Mesenchymal stem cell (in vitro differentiated cells and primary cell): ENCODE results near the gene GPR107.

Source experiments
- DNase-seq: peaks from one replicate; pipeline ENCODE4 v3.0.0-alpha.2; 2013
- H2AFZ ChIP-seq: one replicate; pipeline ENCODE4 v1.6.1; 2013; ENCODE audit warnings: low read depth, mild to moderate bottlenecking, control low read depth, inconsistent platforms, low read length, moderate library complexity
- H2AK5ac ChIP-seq: 2 replicates; pipeline ENCODE4 v1.6.1; 2013; ENCODE audit warnings: low read length, moderate library complexity, mild to moderate bottlenecking, inconsistent platforms; ENCODE audit not compliant: severe bottlenecking
- H2BK120ac ChIP-seq: one replicate; pipeline ENCODE4 v1.6.1; 2013; ENCODE audit warnings: low read depth, mild to moderate bottlenecking, inconsistent platforms, low read length, moderate library complexity
- H2BK12ac ChIP-seq, 2 experiments: one replicate each; pipeline ENCODE4 v1.6.1; 2013; ENCODE audit warnings: inconsistent platforms in 2 of 2, low read length in 2 of 2, mild to moderate bottlenecking in 2 of 2, moderate library complexity in 2 of 2, control low read depth in 1 of 2
- H2BK15ac ChIP-seq: one replicate; pipeline ENCODE4 v1.6.1; 2013; ENCODE audit warnings: mild to moderate bottlenecking, low read depth, inconsistent platforms; ENCODE audit not compliant: poor library complexity, severe bottlenecking
- H2BK5ac ChIP-seq: 2 replicates; pipeline ENCODE4 v1.6.1; 2013; ENCODE audit warnings: low read depth, mild to moderate bottlenecking, low read length, control low read depth, inconsistent platforms; ENCODE audit not compliant: poor library complexity, severe bottlenecking
- H3K14ac ChIP-seq, 2 experiments: one replicate each; pipeline ENCODE4 v1.6.1; 2013; ENCODE audit warnings: inconsistent platforms in 2 of 2, low read length in 2 of 2, control low read depth in 1 of 2, mild to moderate bottlenecking in 1 of 2, moderate library complexity in 1 of 2
- H3K18ac ChIP-seq, 2 experiments: one replicate each; pipeline ENCODE4 v1.6.1; 2013; ENCODE audit warnings: inconsistent platforms in 2 of 2, low read length in 2 of 2, control low read depth in 1 of 2, low read depth in 1 of 2, mild to moderate bottlenecking in 1 of 2
- H3K23ac ChIP-seq, 2 experiments: one replicate each; pipeline ENCODE4 v1.6.1; 2013; ENCODE audit warnings: inconsistent platforms in 2 of 2, low read length in 2 of 2, mild to moderate bottlenecking in 2 of 2, moderate library complexity in 2 of 2, control low read depth in 1 of 2
- H3K27ac ChIP-seq: 2 replicates; pipeline ENCODE4 v1.5.1; 2013; ENCODE audit warnings: mild to moderate bottlenecking, moderate library complexity, low read length, control low read depth, inconsistent platforms; ENCODE audit not compliant: poor library complexity, severe bottlenecking
- H3K27me3 ChIP-seq, 2 experiments: 2 replicates each; pipeline versions ENCODE4 v1.6.1 to v1.7.0; 2013; ENCODE audit warnings: low read length in 2 of 2, mild to moderate bottlenecking in 2 of 2, moderate library complexity in 2 of 2, control low read depth in 1 of 2, inconsistent platforms in 1 of 2; ENCODE audit not compliant: control insufficient read depth in 1 of 2, insufficient read depth in 1 of 2
- H3K36me3 ChIP-seq, 2 experiments: 2 replicates each; pipeline versions ENCODE4 v1.6.1 to v1.7.0; 2013; ENCODE audit warnings: low read length in 2 of 2, control low read depth in 1 of 2, inconsistent platforms in 1 of 2, low read depth in 1 of 2, mild to moderate bottlenecking in 1 of 2; ENCODE audit not compliant: insufficient read depth in 2 of 2, control insufficient read depth in 1 of 2
- H3K4ac ChIP-seq, 2 experiments: one replicate each; pipeline ENCODE4 v1.6.1; 2013; ENCODE audit warnings: inconsistent platforms in 2 of 2, low read length in 2 of 2, mild to moderate bottlenecking in 2 of 2, moderate library complexity in 2 of 2, control low read depth in 1 of 2, low read depth in 1 of 2
- H3K4me1 ChIP-seq: 2 replicates; pipeline ENCODE4 v1.6.1; 2013; ENCODE audit warnings: low read depth, low read length, control low read depth; ENCODE audit not compliant: control insufficient read depth, insufficient read depth
- H3K4me2 ChIP-seq: 2 replicates; pipeline ENCODE4 v1.6.1; 2013; ENCODE audit warnings: low read length, mild to moderate bottlenecking, inconsistent platforms; ENCODE audit not compliant: poor library complexity, severe bottlenecking
- H3K4me3 ChIP-seq, 2 experiments: 2 replicates each; pipeline versions ENCODE4 v1.5.1 to v1.7.0; 2013; ENCODE audit warnings: low read length in 2 of 2, mild to moderate bottlenecking in 2 of 2, control low read depth in 1 of 2, low read depth in 1 of 2; ENCODE audit not compliant: insufficient read depth in 1 of 2
- H3K79me1 ChIP-seq: replicated peaks from 2 replicates; pipeline ENCODE4 v1.6.1; 2013; ENCODE audit warnings: mild to moderate bottlenecking, control low read depth, low read length, inconsistent platforms; ENCODE audit not compliant: poor library complexity, severe bottlenecking
- H3K9ac ChIP-seq: 2 replicates; pipeline ENCODE4 v1.7.0; 2013; ENCODE audit warnings: mild to moderate bottlenecking, low read length, moderate library complexity
- H3K9me3 ChIP-seq: 2 replicates; pipeline ENCODE4 v1.7.0; 2013; ENCODE audit warnings: mild to moderate bottlenecking, low read length; ENCODE audit not compliant: control insufficient read depth
- H4K8ac ChIP-seq: one replicate; pipeline ENCODE4 v1.6.1; 2013; ENCODE audit warnings: inconsistent platforms, mild to moderate bottlenecking, low read length, moderate library complexity
- H4K91ac ChIP-seq: one replicate; pipeline ENCODE4 v1.6.1; 2013; ENCODE audit warnings: mild to moderate bottlenecking, low read length, inconsistent platforms
- WGBS: methylation state at CpG from one replicate; pipeline ENCODE4 v1.1.7; 2013; ENCODE audit warnings: mixed read lengths; 5-methylcytosine and 5-hydroxymethylcytosine counted together

The GPR107 gene

GRCh38 chr9:130165579-130165978 lies 111.9 kb downstream of the GPR107 start:
- no CpG with 5 or more reads among the region's 1 CpG for WGBS

GRCh38 chr9:130166399-130166798 lies 112.7 kb downstream of the GPR107 start:
- 93% methylated on average over 2 of the region's 4 CpGs for WGBS
- no peak overlapping the region for H3K4me2 ChIP-seq
- H2BK15ac ChIP-seq = no peak overlapping the region
- no peak overlapping the region for H4K91ac ChIP-seq
- H3K27me3 ChIP-seq = no peaks in the 10 kb centered on the region
- no peak overlapping the region for H3K18ac ChIP-seq
- no peak overlapping the region for H3K4me3 ChIP-seq
- H3K14ac ChIP-seq = no peak overlapping the region
- peaks cover under 1% of the 10 kb centered on the region for H3K4me1 ChIP-seq
- H2AK5ac ChIP-seq = no peak overlapping the region
- H2BK120ac ChIP-seq = no peak overlapping the region
- H3K79me1 ChIP-seq = no peaks in the 10 kb centered on the region
- H3K4ac ChIP-seq = no peak overlapping the region
- no peak overlapping the region for H2AFZ ChIP-seq
- H3K27ac ChIP-seq = no peak overlapping the region
- DNase-seq = no peak
- H2BK12ac ChIP-seq = no peak overlapping the region
- H2BK5ac ChIP-seq = no peak overlapping the region
- no peak overlapping the region for H4K8ac ChIP-seq
- no peaks in the 10 kb centered on the region for H3K36me3 ChIP-seq
- no peaks in the 10 kb centered on the region for H3K9me3 ChIP-seq
- H3K23ac ChIP-seq = no peak overlapping the region
- no peak overlapping the region for H3K9ac ChIP-seq

More at GRCh38 chr9:130165579-130165978, 111.9 kb downstream of the GPR107 start:
- no peak overlapping the region for H4K91ac ChIP-seq
- H3K4me1 ChIP-seq = no peaks in the 10 kb centered on the region
- no peaks in the 10 kb centered on the region for H3K79me1 ChIP-seq
- H2AFZ ChIP-seq = no peak overlapping the region
- no peak overlapping the region for H2BK12ac ChIP-seq
- H4K8ac ChIP-seq = no peak overlapping the region
- H3K4me2 ChIP-seq = no peak overlapping the region
- H3K9ac ChIP-seq = no peak overlapping the region
- no peak overlapping the region for H3K27ac ChIP-seq
- no peak overlapping the region for H3K23ac ChIP-seq
- H3K27me3 ChIP-seq = no peaks in the 10 kb centered on the region
- H2AK5ac ChIP-seq = no peak overlapping the region
- no peak overlapping the region for H2BK120ac ChIP-seq
- no peaks in the 10 kb centered on the region for H3K9me3 ChIP-seq
- H3K4ac ChIP-seq = no peak overlapping the region
- no peak overlapping the region for H3K4me3 ChIP-seq
- H3K14ac ChIP-seq = no peak overlapping the region
- H3K18ac ChIP-seq = no peak overlapping the region
- no peaks in the 10 kb centered on the region for H3K36me3 ChIP-seq
- H2BK15ac ChIP-seq = no peak overlapping the region
- no peak overlapping the region for H2BK5ac ChIP-seq
- no peak for DNase-seq

DNA sequence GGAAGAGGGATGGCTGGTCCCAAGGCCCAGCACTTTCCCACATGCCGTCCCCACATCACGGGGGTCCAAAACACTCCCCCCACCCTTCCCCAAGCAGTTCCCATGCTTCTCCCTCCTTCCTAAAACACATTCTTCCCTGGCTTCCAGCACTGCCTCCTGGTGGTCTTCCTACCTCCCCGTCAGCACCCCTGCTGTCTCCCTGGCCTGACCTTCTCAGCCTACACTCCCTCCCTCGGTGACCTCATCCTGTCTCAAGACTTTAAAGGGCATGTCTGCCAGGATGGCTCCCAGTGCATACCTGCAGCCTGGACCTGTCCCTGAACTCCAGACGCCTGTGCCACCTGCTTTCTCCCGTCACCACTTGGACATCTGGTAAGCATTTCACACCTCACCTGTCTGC lies 114.2 kb downstream of the GPR107 start:
- no peak overlapping the region for H3K14ac ChIP-seq
- no peak overlapping the region for H3K9ac ChIP-seq
- H2BK12ac ChIP-seq = no peak overlapping the region
- WGBS = 68% methylated on average over 6 of the region's 6 CpGs
- DNase-seq = no peak
- no peak overlapping the region for H3K27ac ChIP-seq
- no peaks in the 10 kb centered on the region for H3K9me3 ChIP-seq
- H3K23ac ChIP-seq = no peak overlapping the region
- H3K4me1 ChIP-seq = peaks cover 6% of the 10 kb centered on the region
- no peak overlapping the region for H3K4ac ChIP-seq
- H2BK15ac ChIP-seq = no peak overlapping the region
- H2BK5ac ChIP-seq = no peak overlapping the region
- no peak overlapping the region for H2BK120ac ChIP-seq
- H3K79me1 ChIP-seq = no peaks in the 10 kb centered on the region
- H3K36me3 ChIP-seq = no peaks in the 10 kb centered on the region
- H4K8ac ChIP-seq = no peak overlapping the region
- no peak overlapping the region for H3K4me2 ChIP-seq
- no peak overlapping the region for H3K18ac ChIP-seq
- H3K27me3 ChIP-seq = no peaks in the 10 kb centered on the region
- H4K91ac ChIP-seq = no peak overlapping the region
- H3K4me3 ChIP-seq = no peak overlapping the region
- H2AK5ac ChIP-seq = no peak overlapping the region
- no peak overlapping the region for H2AFZ ChIP-seq

- Histone ChIP-seq H4K91ac (peak overlapping the region; percentile 70), H3K9me3 (no peaks in the 10 kb centered on the region), H3K36me3 (peaks cover 2 to 19% of the 10 kb centered on the region in 2 experiments), H3K4ac (peak overlapping the region; percentile 35), H2BK5ac (no peak overlapping the region), H3K9ac (peak overlapping the region; percentile 61), H2BK15ac (peak overlapping the region; percentile 88), H2AFZ (peak overlapping the region; percentile 43), H2AK5ac (no peak overlapping the region), H3K27me3 (no peaks in the 10 kb centered on the region), H3K79me1 (peaks cover 3% of the 10 kb centered on the region), H3K23ac (peak overlapping the region in 1 of 2 experiments; percentile 18), H2BK12ac (peak overlapping the region in 1 of 2 experiments; percentile 97), H3K18ac (peak overlapping the region; percentile 28 to 41), H3K4me2 (peak overlapping the region; percentile 82), H3K27ac (no peak overlapping the region), H3K4me3 (peak overlapping the region; percentile 74 to 83), H4K8ac (peak overlapping the region; percentile 78), H2BK120ac (peak overlapping the region; percentile 54), H3K14ac (no peak overlapping the region), H3K4me1 (peaks cover 26% of the 10 kb centered on the region)
- DNase-seq = no peak
- WGBS = 31% methylated on average over 36 of the region's 45 CpGs
Observed at GRCh38 chr9:130171226-130172148, 117.8 kb downstream of the GPR107 start.
